SK-N-SH (cell line): ENCODE data around the gene CACNA2D1. TPM values are rescaled to one million over a fixed set of nuclear protein-coding genes. Genes with fewer than 3 reads are reported as not detected.

Experiments
- CTCF ChIA-PET: fragments of 300-600, 350-600 bp; formaldehyde crosslinking; extraction: SDS; loops from one replicate; lab custom pipeline; 2021; lab: Yijun Ruan, JAX
- POLR2A ChIA-PET: fragments of 350-600 bp; sonication (Branson Sonifier 250); formaldehyde crosslinking; extraction: SDS; loops from one replicate; lab custom pipeline; 2020; ENCODE audit warnings: antibody characterized with exemption, inconsistent platforms; lab: Yijun Ruan, JAX
- DNase-seq: peaks from one replicate; pipeline ENCODE4 v3.0.0; 2012
- H2AFZ ChIP-seq: fragments of 200-600 bp; sonication (generic); 2 replicates; pipeline ENCODE4 v1.8.1; 2016; ENCODE audit warnings: antibody characterized with exemption, mild to moderate bottlenecking, low read depth
- H3F3A ChIP-seq: fragments of 200-600 bp; sonication (generic); replicated peaks from 2 replicates; pipeline ENCODE3; 2016; ENCODE audit warnings: antibody characterized with exemption, mild to moderate bottlenecking; ENCODE audit not compliant: insufficient read depth
- H3K27ac ChIP-seq, 2 experiments: fragments of 200-500 bp in 1 of 2; fragments of 200-600 bp in 1 of 2; sonication (Bioruptor generic) in 1 of 2; sonication (generic), shearing (Covaris generic) in 1 of 2; 2 replicates each; pipeline versions ENCODE4 v1.5.1 to v1.6.1; 2014 to 2016; ENCODE audit warnings: low read depth in 2 of 2, inconsistent platforms in 1 of 2, low read length in 1 of 2, mild to moderate bottlenecking in 1 of 2, mixed read lengths in 1 of 2
- H3K27me3 ChIP-seq: fragments of 200-600 bp; sonication (generic), shearing (Covaris generic); 2 replicates; pipeline ENCODE4 v1.6.1; 2016; ENCODE audit warnings: mixed run types; ENCODE audit not compliant: insufficient read depth
- H3K36me3 ChIP-seq, 2 experiments: fragments of 200-500 bp in 1 of 2; fragments of 200-600 bp in 1 of 2; sonication (Bioruptor generic) in 1 of 2; sonication (generic) in 1 of 2; replicated peaks in 1 of 2; 2 replicates each; pipeline versions ENCODE3 to v1.5.1; 2014 to 2016; ENCODE audit warnings: low read length in 1 of 2, mild to moderate bottlenecking in 1 of 2; ENCODE audit not compliant: insufficient read depth in 2 of 2, control insufficient read depth in 1 of 2
- H3K4me1 ChIP-seq, 2 experiments: fragments of 200-500 bp in 1 of 2; fragments of 200-600 bp in 1 of 2; sonication (Bioruptor generic) in 1 of 2; sonication (generic), shearing (Covaris generic) in 1 of 2; 2 replicates each; pipeline versions ENCODE4 v1.5.1 to v1.6.1; 2014 to 2016; ENCODE audit warnings: low read depth in 1 of 2, low read length in 1 of 2, mixed run types in 1 of 2; ENCODE audit not compliant: insufficient read depth in 2 of 2, control insufficient read depth in 1 of 2
- H3K4me2 ChIP-seq: fragments of 200-600 bp; sonication (generic), shearing (Covaris generic); 2 replicates; pipeline ENCODE4 v1.6.1; 2017; ENCODE audit warnings: mixed run types
- H3K4me3 ChIP-seq, 2 experiments: fragments of 200-500 bp in 1 of 2; fragments of 200-600 bp in 1 of 2; sonication (Bioruptor generic) in 1 of 2; sonication (generic), shearing (Covaris generic) in 1 of 2; 2 replicates each; pipeline versions ENCODE4 v1.5.1 to v1.8.1; 2014 to 2016; ENCODE audit warnings: low read depth in 2 of 2, inconsistent platforms in 1 of 2, low read length in 1 of 2, mild to moderate bottlenecking in 1 of 2, mixed read lengths in 1 of 2, moderate library complexity in 1 of 2
- H3K79me2 ChIP-seq: fragments of 200-600 bp; sonication (generic); 2 replicates; pipeline ENCODE4 v1.8.1; 2017; ENCODE audit warnings: mild to moderate bottlenecking; ENCODE audit not compliant: insufficient read depth
- H3K9ac ChIP-seq: fragments of 200-600 bp; sonication (generic); 2 replicates; pipeline ENCODE4 v1.6.1; 2017; ENCODE audit warnings: mixed run types
- H3K9me2 ChIP-seq: fragments of 200-600 bp; sonication (generic); 2 replicates; pipeline ENCODE4 v1.6.1; 2017; ENCODE audit warnings: mixed run types
- H3K9me3 ChIP-seq: fragments of 200-600 bp; sonication (generic); 2 replicates; pipeline ENCODE4 v1.6.1; 2017; ENCODE audit warnings: mixed run types, mild to moderate bottlenecking, moderate library complexity
- H4K20me1 ChIP-seq: fragments of 200-600 bp; sonication (generic); 2 replicates; pipeline ENCODE4 v1.6.1; 2017; ENCODE audit warnings: mild to moderate bottlenecking, mixed run types; ENCODE audit not compliant: insufficient read depth
- CHD2 ChIP-seq: fragments of 150-350 bp; IDR thresholded peaks from 2 replicates; pipeline ENCODE4 v1.6.1; 2018; ENCODE audit warnings: low read length; ENCODE audit not compliant: partially characterized antibody
- ELF1 ChIP-seq: IDR thresholded peaks from 2 replicates; pipeline ENCODE4 v1.4.0; 2012
- EP300 ChIP-seq, 2 experiments: IDR thresholded peaks; 2 replicates each; pipeline versions ENCODE4 v1.4.0 to v1.6.1; 2012; ENCODE audit warnings: borderline replicate concordance in 1 of 2, low read depth in 1 of 2, low read length in 1 of 2
- EZH2phosphoT487 ChIP-seq: fragments of 200-600 bp; sonication (generic); IDR thresholded peaks from 2 replicates; pipeline ENCODE4 v1.6.1; 2017; ENCODE audit warnings: low read depth, mixed run types, mild to moderate bottlenecking, antibody characterized with exemption, moderate library complexity, borderline replicate concordance
- FOXM1 ChIP-seq: IDR thresholded peaks from 2 replicates; pipeline ENCODE4 v1.4.0; 2012; ENCODE audit warnings: low read depth, mild to moderate bottlenecking
- GABPA ChIP-seq: IDR thresholded peaks from 2 replicates; pipeline ENCODE4 v1.4.0; 2012; ENCODE audit warnings: low read depth, mild to moderate bottlenecking
- JUND ChIP-seq: IDR thresholded peaks from 2 replicates; pipeline ENCODE4 v1.4.0; 2012
- MEF2A ChIP-seq: IDR thresholded peaks from 2 replicates; pipeline ENCODE4 v1.4.0; 2012; ENCODE audit warnings: low read depth, borderline replicate concordance
- MXI1 ChIP-seq: IDR thresholded peaks from 2 replicates; pipeline ENCODE4 v1.6.1; 2012; ENCODE audit warnings: mild to moderate bottlenecking, low read depth, low read length, improper control_type of control experiment
- NRF1 ChIP-seq: IDR thresholded peaks from 2 replicates; pipeline ENCODE4 v1.6.1; 2012; ENCODE audit warnings: low read depth, mild to moderate bottlenecking, low read length
- POLR2AphosphoS5 ChIP-seq: IDR thresholded peaks from 2 replicates; pipeline ENCODE4 v1.6.1; 2012; ENCODE audit warnings: low read depth, low read length
- RFX5 ChIP-seq: IDR thresholded peaks from 2 replicates; pipeline ENCODE4 v1.6.1; 2012; ENCODE audit warnings: mild to moderate bottlenecking, improper control_type of control experiment, low read length
- RXRA ChIP-seq: IDR thresholded peaks from 2 replicates; pipeline ENCODE4 v1.4.0; 2012; ENCODE audit warnings: low read depth, mild to moderate bottlenecking, borderline replicate concordance
- SIN3A ChIP-seq: IDR thresholded peaks from 2 replicates; pipeline ENCODE4 v1.6.1; 2012; ENCODE audit warnings: low read depth, mild to moderate bottlenecking, low read length, moderate library complexity, borderline replicate concordance
- SMC3 ChIP-seq: IDR thresholded peaks from 2 replicates; pipeline ENCODE4 v1.6.1; 2012; ENCODE audit warnings: low read depth, low read length, improper control_type of control experiment
- TAF1 ChIP-seq: IDR thresholded peaks from 2 replicates; pipeline ENCODE4 v1.6.1; 2012; ENCODE audit warnings: low read depth, mild to moderate bottlenecking, low read length, moderate library complexity, borderline replicate concordance
- YY1 ChIP-seq: IDR thresholded peaks from 2 replicates; pipeline ENCODE4 v1.4.0; 2012; ENCODE audit warnings: low read depth, mild to moderate bottlenecking
- WGBS: methylation state at CpG from one replicate; pipeline ENCODE4 v1.1.6; 2017; ENCODE audit warnings: low lambda C conversion rate; 5-methylcytosine and 5-hydroxymethylcytosine counted together
- polyA plus RNA-seq, 3 experiments: library from polyadenylated mRNA; depleted of rRNA; stranded (reverse); fragments of >200 nt; gene quantifications; 2 replicates each; pipeline ENCODE4 v1.2.3, GENCODE V29; 2012
- TF ChIP-seq, protein P1 (sequence below): fragments of 200-600 bp; sonication (generic); IDR thresholded peaks from 2 replicates; pipeline ENCODE4 v1.6.1; 2017; ENCODE audit warnings: antibody characterized with exemption, mild to moderate bottlenecking, moderate library complexity

The CACNA2D1 gene
- polyA plus RNA-seq, 1 of the 3 experiments (the other 2 are of a cell fraction) = 3.4 TPM

DNA sequence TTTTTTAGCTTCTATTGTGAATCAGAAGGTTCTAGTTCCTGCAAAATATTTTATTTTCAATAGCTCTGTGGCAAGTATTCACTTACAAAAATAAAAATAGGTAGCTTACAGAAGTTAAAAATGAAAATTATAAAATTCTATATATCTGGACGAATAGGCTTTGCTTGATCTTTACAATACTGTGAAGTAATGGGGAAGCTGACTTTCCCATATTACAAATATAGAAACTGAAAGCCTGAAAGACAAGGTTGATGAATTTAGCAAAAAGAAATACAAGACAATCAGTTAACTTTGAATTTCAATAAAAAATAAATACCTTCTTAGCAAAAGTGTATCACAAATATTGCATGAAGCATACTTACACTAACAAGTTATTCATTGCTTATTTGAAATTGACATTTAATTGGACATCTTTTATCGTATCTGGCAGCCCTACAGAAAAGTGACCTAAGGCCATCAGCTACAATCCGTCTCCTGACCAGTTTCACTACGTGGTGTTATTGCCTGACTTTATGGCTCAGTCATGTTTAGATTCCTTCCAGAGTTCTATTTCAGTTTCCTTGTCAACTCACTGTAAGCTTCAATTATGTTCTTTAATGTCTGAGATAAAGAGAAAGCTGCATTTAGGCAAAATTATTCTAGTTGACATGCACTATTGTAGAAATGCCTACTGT lies 363.2 kb downstream of the CACNA2D1 start (continued):
- TF ChIP-seq CHD2 (no peak), MXI1 (no peak), SMC3 (no peak), RXRA (no peak), RFX5 (no peak), MEF2A (no peak), EP300 (IDR thresholded peaks at IDR 0.05; ENCODE audit: borderline replicate concordance in 1 of 2, low read depth in 1 of 2, low read length in 1 of 2) (no peak), GABPA (no peak), NRF1 (no peak)

DNA sequence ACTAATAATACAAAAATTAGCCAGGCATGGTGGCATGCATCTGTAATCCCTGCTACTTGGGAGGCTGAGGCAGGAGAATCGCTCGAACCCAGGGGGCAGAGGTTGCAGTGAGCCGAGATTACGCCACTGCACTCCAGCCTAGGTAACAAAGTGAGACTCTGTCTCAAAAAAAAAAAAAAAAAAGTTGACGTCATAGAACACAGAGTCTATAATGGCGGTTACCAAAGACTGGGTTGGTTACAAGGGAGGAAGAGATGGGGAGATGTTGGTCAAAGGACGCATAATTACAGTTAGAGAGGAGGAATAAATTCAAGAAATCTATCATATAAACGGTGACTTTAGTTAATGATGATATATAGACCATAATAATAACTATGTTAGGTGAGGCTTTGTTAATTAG lies 364.1 kb downstream of the CACNA2D1 start:
- no peak overlapping the region for H3K27ac ChIP-seq
- H3K36me3 ChIP-seq = peaks cover 11 to 19% of the 10 kb centered on the region in 2 experiments
- H2AFZ ChIP-seq = no peak overlapping the region
- H3K4me3 ChIP-seq = no peak overlapping the region
- H3K9me2 ChIP-seq = no peaks in the 10 kb centered on the region; the same call in 1 of the 2 replicates
- H4K20me1 ChIP-seq = no peaks in the 10 kb centered on the region
- no peak overlapping the region for H3K9ac ChIP-seq
- peaks cover 0 to 14% of the 10 kb centered on the region in 2 experiments; a peak in 2 of 4 replicates for H3K4me1 ChIP-seq
- ChIA-PET CTCF (interaction anchor here (1.2 to 2.5 kb wide), 3 partner anchors 9 to 34 kb away, joined by 3 to 6 read pairs (median 5); no protein-coding TSS in a partner anchor), POLR2A (no interaction called here)
- H3K79me2 ChIP-seq = no peaks in the 10 kb centered on the region
- H3K27me3 ChIP-seq = no peaks in the 10 kb centered on the region
- no peaks in the 10 kb centered on the region for H3F3A ChIP-seq
- 95% methylated on average over 8 of the region's 8 CpGs for WGBS
- DNase-seq = no peak
- H3K9me3 ChIP-seq = no peaks in the 10 kb centered on the region
- TF ChIP-seq GABPA = no peak
- no peak overlapping the region for H3K4me2 ChIP-seq

DNA sequence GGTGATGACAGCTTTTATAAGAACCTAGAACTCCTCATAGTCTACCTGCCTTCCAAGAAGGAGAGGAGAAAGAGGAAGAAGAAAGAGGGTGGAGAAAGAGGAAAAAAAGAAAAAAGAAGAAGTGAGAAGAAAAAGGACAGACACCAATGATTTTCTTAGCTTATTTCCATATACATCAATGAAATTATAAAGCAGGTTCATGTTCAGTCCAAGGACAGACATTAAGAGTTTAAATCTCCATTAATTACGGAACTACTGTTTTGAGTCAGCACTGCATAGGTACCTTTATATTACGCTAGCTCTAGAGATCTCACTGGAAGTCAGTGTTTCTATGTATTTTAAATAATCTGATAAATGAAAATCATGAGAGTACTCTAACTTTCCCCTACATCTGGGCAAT lies 364.8 kb downstream of the CACNA2D1 start:
- Histone ChIP-seq H4K20me1 (no peaks in the 10 kb centered on the region), H3K27me3 (no peaks in the 10 kb centered on the region), H3K4me1 (peaks cover 0 to 14% of the 10 kb centered on the region in 2 experiments; a peak in 2 of 4 replicates), H3K27ac (no peak overlapping the region), H3K9me3 (no peaks in the 10 kb centered on the region), H3K36me3 (peaks cover 10 to 12% of the 10 kb centered on the region in 2 experiments), H3K4me3 (no peak overlapping the region), H2AFZ (no peak overlapping the region), H3K4me2 (no peak overlapping the region), H3K9me2 (no peaks in the 10 kb centered on the region; the same call in 1 of the 2 replicates), H3K9ac (no peak overlapping the region), H3K79me2 (no peaks in the 10 kb centered on the region), H3F3A (no peaks in the 10 kb centered on the region)
- ChIA-PET CTCF (interaction anchor here (2.5 kb wide), 1 partner anchor 13 kb away, joined by 6 read pairs; no protein-coding TSS in a partner anchor), POLR2A (no interaction called here)
- 97% methylated on average over 2 of the region's 2 CpGs for WGBS
- TF ChIP-seq YY1 (no peak), JUND (no peak), EZH2phosphoT487 (no peak), POLR2AphosphoS5 (no peak), FOXM1 (no peak), CHD2 (no peak), ELF1 (no peak), SIN3A (no peak), GABPA (no peak), TAF1 (no peak)
- TF ChIP-seq, protein P1, sequence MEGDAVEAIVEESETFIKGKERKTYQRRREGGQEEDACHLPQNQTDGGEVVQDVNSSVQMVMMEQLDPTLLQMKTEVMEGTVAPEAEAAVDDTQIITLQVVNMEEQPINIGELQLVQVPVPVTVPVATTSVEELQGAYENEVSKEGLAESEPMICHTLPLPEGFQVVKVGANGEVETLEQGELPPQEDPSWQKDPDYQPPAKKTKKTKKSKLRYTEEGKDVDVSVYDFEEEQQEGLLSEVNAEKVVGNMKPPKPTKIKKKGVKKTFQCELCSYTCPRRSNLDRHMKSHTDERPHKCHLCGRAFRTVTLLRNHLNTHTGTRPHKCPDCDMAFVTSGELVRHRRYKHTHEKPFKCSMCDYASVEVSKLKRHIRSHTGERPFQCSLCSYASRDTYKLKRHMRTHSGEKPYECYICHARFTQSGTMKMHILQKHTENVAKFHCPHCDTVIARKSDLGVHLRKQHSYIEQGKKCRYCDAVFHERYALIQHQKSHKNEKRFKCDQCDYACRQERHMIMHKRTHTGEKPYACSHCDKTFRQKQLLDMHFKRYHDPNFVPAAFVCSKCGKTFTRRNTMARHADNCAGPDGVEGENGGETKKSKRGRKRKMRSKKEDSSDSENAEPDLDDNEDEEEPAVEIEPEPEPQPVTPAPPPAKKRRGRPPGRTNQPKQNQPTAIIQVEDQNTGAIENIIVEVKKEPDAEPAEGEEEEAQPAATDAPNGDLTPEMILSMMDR = no peak
- no peak for DNase-seq
